IMR-90 (cell line): ENCODE measurements around the gene LRRC57. TPM values are rescaled to one million over a fixed set of nuclear protein-coding genes. Genes with fewer than 3 reads are reported as not detected.

ENCODE experiments used
- ATAC-seq: fragments of 200-7000 bp; cut with Tn5 transposase; 2 replicates; pipeline ENCODE4 v1.9.1; 2020; ENCODE audit warnings: low read depth, mild to moderate bottlenecking, moderate library complexity
- BruUV-seq: library from RNA; stranded (reverse); fragments of 400-500 nt; replicated peaks from 2 replicates; lab custom pipeline; 2021; lab: Mats Ljungman, UMichigan
- CTCF ChIA-PET: fragments of 300-600 bp; formaldehyde crosslinking; extraction: SDS; loops from one replicate; lab custom pipeline; 2021; ENCODE audit warnings: antibody characterized with exemption; lab: Yijun Ruan, JAX
- POLR2A ChIA-PET: fragments of 300-600 bp; sonication (Branson Sonifier 250); formaldehyde crosslinking; loops from one replicate; lab custom pipeline; 2022; ENCODE audit warnings: antibody characterized with exemption; ENCODE audit not compliant: unreplicated experiment; lab: Charles Lee
- DNase-seq: peaks from one replicate; pipeline ENCODE4 v3.0.0; 2013
- H2AFZ ChIP-seq: replicated peaks from 2 replicates; pipeline ENCODE3; 2013; ENCODE audit warnings: low read length, mild to moderate bottlenecking; ENCODE audit not compliant: poor library complexity
- H2AK5ac ChIP-seq: 2 replicates; pipeline ENCODE4 v1.6.1; 2013; ENCODE audit warnings: low read depth, low read length, inconsistent platforms
- H2AK9ac ChIP-seq: replicated peaks from 2 replicates; pipeline ENCODE3; 2013; ENCODE audit warnings: mild to moderate bottlenecking, low read depth, low read length, moderate library complexity; ENCODE audit not compliant: poor library complexity
- H2BK120ac ChIP-seq: 2 replicates; pipeline ENCODE4 v1.6.1; 2013; ENCODE audit warnings: low read depth, low read length, inconsistent platforms
- H2BK15ac ChIP-seq: 3 replicates; pipeline ENCODE4 v1.6.1; 2013; ENCODE audit warnings: low read depth, low read length, inconsistent platforms
- H2BK20ac ChIP-seq: 2 replicates; pipeline ENCODE4 v1.6.1; 2013; ENCODE audit warnings: low read depth, mild to moderate bottlenecking, inconsistent platforms, low read length, moderate library complexity
- H2BK5ac ChIP-seq: 2 replicates; pipeline ENCODE4 v1.6.1; 2013; ENCODE audit warnings: mild to moderate bottlenecking, low read depth, low read length, inconsistent platforms; ENCODE audit not compliant: poor library complexity, severe bottlenecking
- H3K14ac ChIP-seq: replicated peaks from 2 replicates; pipeline ENCODE4 v1.6.1; 2013; ENCODE audit warnings: low read depth, low read length, inconsistent platforms
- H3K18ac ChIP-seq: 2 replicates; pipeline ENCODE4 v1.6.1; 2013; ENCODE audit warnings: low read depth, low read length, control low read depth
- H3K23ac ChIP-seq: 2 replicates; pipeline ENCODE4 v1.6.1; 2013; ENCODE audit warnings: low read depth, low read length, inconsistent platforms
- H3K27ac ChIP-seq: 2 replicates; pipeline ENCODE4 v1.5.1; 2013; ENCODE audit warnings: mild to moderate bottlenecking, control low read depth, low read length; ENCODE audit not compliant: insufficient read depth
- H3K27me3 ChIP-seq: 2 replicates; pipeline ENCODE4 v1.6.1; 2013; ENCODE audit warnings: low read length; ENCODE audit not compliant: control insufficient read depth, insufficient read depth
- H3K36me3 ChIP-seq: 2 replicates; pipeline ENCODE4 v1.6.1; 2013; ENCODE audit warnings: low read length, mixed read lengths; ENCODE audit not compliant: control insufficient read depth, insufficient read depth
- H3K4ac ChIP-seq: 2 replicates; pipeline ENCODE4 v1.6.1; 2013; ENCODE audit warnings: low read depth, low read length, inconsistent platforms
- H3K4me1 ChIP-seq: 2 replicates; pipeline ENCODE4 v1.6.1; 2013; ENCODE audit warnings: low read length, mixed read lengths; ENCODE audit not compliant: control insufficient read depth, insufficient read depth
- H3K4me2 ChIP-seq: 2 replicates; pipeline ENCODE4 v1.6.1; 2013; ENCODE audit warnings: low read depth, mild to moderate bottlenecking, control low read depth, low read length, moderate library complexity
- H3K4me3 ChIP-seq: 2 replicates; pipeline ENCODE4 v1.5.1; 2013; ENCODE audit warnings: low read depth, mild to moderate bottlenecking, control low read depth, low read length, moderate library complexity; ENCODE audit not compliant: insufficient read depth
- H3K56ac ChIP-seq: 2 replicates; pipeline ENCODE4 v1.6.1; 2013; ENCODE audit warnings: low read length, inconsistent platforms; ENCODE audit not compliant: insufficient read depth; ENCODE audit errors: extremely low read depth
- H3K79me1 ChIP-seq, 2 experiments: 2 replicates each; pipeline ENCODE4 v1.6.1; 2013; ENCODE audit warnings: low read length in 2 of 2, inconsistent platforms in 1 of 2, low read depth in 1 of 2
- H3K9ac ChIP-seq: 2 replicates; pipeline ENCODE4 v1.6.1; 2013; ENCODE audit warnings: low read depth, low read length, control low read depth
- H3K9me1 ChIP-seq: 2 replicates; pipeline ENCODE4 v1.6.1; 2013; ENCODE audit warnings: low read length, inconsistent platforms; ENCODE audit not compliant: insufficient read depth
- H3K9me3 ChIP-seq: 2 replicates; pipeline ENCODE4 v1.6.1; 2013; ENCODE audit warnings: low read length; ENCODE audit not compliant: control insufficient read depth, insufficient read depth
- H4K20me1 ChIP-seq: 2 replicates; pipeline ENCODE4 v1.6.1; 2013; ENCODE audit warnings: low read length, inconsistent platforms; ENCODE audit not compliant: insufficient read depth
- H4K5ac ChIP-seq: 2 replicates; pipeline ENCODE4 v1.6.1; 2013; ENCODE audit warnings: mild to moderate bottlenecking, low read depth, low read length, control low read depth
- H4K8ac ChIP-seq, 2 experiments: 2 replicates each; pipeline ENCODE4 v1.6.1; 2013; ENCODE audit warnings: low read depth in 2 of 2, low read length in 2 of 2, control low read depth in 1 of 2, inconsistent platforms in 1 of 2
- H4K91ac ChIP-seq: 2 replicates; pipeline ENCODE4 v1.6.1; 2013; ENCODE audit warnings: low read depth, low read length, inconsistent platforms; ENCODE audit not compliant: insufficient read depth
- CHD1 ChIP-seq: IDR thresholded peaks from 2 replicates; pipeline ENCODE4 v1.6.1; 2012; ENCODE audit warnings: low read depth, low read length, improper control_type of control experiment
- CTCF ChIP-seq: conservative IDR thresholded peaks from 2 replicates; pipeline ENCODE4 v1.5.1; 2012; ENCODE audit warnings: mild to moderate bottlenecking, low read depth, low read length, improper control_type of control experiment
- ELK1 ChIP-seq: fragments of 150-350 bp; IDR thresholded peaks from 2 replicates; pipeline ENCODE4 v1.6.1; 2016; ENCODE audit warnings: low read depth, mild to moderate bottlenecking, low read length, moderate library complexity, borderline replicate concordance
- FOS ChIP-seq: fragments of 150-350 bp; IDR thresholded peaks from 2 replicates; pipeline ENCODE4 v1.6.1; 2016; ENCODE audit warnings: low read depth, low read length
- MAFK ChIP-seq: IDR thresholded peaks from 2 replicates; pipeline ENCODE4 v1.6.1; 2012; ENCODE audit warnings: low read depth, low read length, improper control_type of control experiment
- MAZ ChIP-seq: IDR thresholded peaks from 2 replicates; pipeline ENCODE4 v1.6.1; 2012; ENCODE audit warnings: low read depth, mild to moderate bottlenecking, low read length, improper control_type of control experiment, moderate library complexity, borderline replicate concordance
- MXI1 ChIP-seq: IDR thresholded peaks from 2 replicates; pipeline ENCODE4 v1.6.1; 2012; ENCODE audit warnings: low read depth, mild to moderate bottlenecking, low read length, moderate library complexity, borderline replicate concordance
- NFE2L2 ChIP-seq: fragments of 150-350 bp; IDR thresholded peaks from 2 replicates; pipeline ENCODE4 v1.6.1; 2016; ENCODE audit warnings: low read depth, mild to moderate bottlenecking, low read length
- POLR2A ChIP-seq: IDR thresholded peaks from 2 replicates; pipeline ENCODE4 v1.6.1; 2012; ENCODE audit warnings: mild to moderate bottlenecking, low read depth, low read length
- RAD21 ChIP-seq: IDR thresholded peaks from 2 replicates; pipeline ENCODE4 v1.6.1; 2012; ENCODE audit warnings: low read length, improper control_type of control experiment
- RFX5 ChIP-seq: IDR thresholded peaks from 2 replicates; pipeline ENCODE4 v1.8.0; 2012; ENCODE audit warnings: low read depth, mild to moderate bottlenecking, low read length, moderate library complexity
- SMC3 ChIP-seq: fragments of 150-350 bp; IDR thresholded peaks from 2 replicates; pipeline ENCODE4 v1.6.1; 2016; ENCODE audit warnings: low read depth, mild to moderate bottlenecking, antibody characterized with exemption, low read length, moderate library complexity
- WGBS, 2 experiments: methylation state at CpG; one replicate each; pipeline versions ENCODE4 v1.1.5 to v1.1.7; 2013; ENCODE audit warnings: missing lambda C conversion rate in 2 of 2; ENCODE audit not compliant: insufficient read length in 1 of 2; ENCODE audit errors: extremely low coverage in 2 of 2; 5-methylcytosine and 5-hydroxymethylcytosine counted together
- dilution Hi-C: fragments of 300-500 bp; cut with HindIII; formaldehyde crosslinking; loops from one replicate; pipeline ENCODE4 v1.14.3; 2018; ENCODE audit warnings: low sequenced_read_pairs; ENCODE audit not compliant: unreplicated experiment
- in situ Hi-C: fragments of 300-500 bp; cut with MboI; formaldehyde crosslinking; loops from 3 replicates; pipeline ENCODE4 v1.14.3; 2019; ENCODE audit warnings: low sequenced_read_pairs, inconsistent platforms, mixed read lengths
- intact Hi-C: fragments of 100-400 bp; cut with micrococcal nuclease; formaldehyde crosslinking; loops from 2 replicates; pipeline ENCODE4 v1.10.0; 2022
- polyA plus RNA-seq, 3 experiments: library from polyadenylated mRNA; depleted of rRNA; stranded (reverse); fragments of >200 nt; gene quantifications; 2 replicates each; pipeline ENCODE4 v1.2.3, GENCODE V29; 2012; ENCODE audit warnings: low replicate concordance in 1 of 3
- total RNA-seq: library from RNA; depleted of rRNA; stranded (reverse); fragments of >200 nt; gene quantifications from 2 replicates; pipeline ENCODE4 v1.2.3, GENCODE V29; 2012

The LRRC57 gene
- total and polyA plus RNA-seq, 2 of the 4 experiments (the other 2 are of a cell fraction), result 9.5 to 11.3 TPM

- H2AFZ ChIP-seq, result no peak overlapping the region
- H3K27me3 ChIP-seq, result no peaks in the 10 kb centered on the region
- H3K4me2 ChIP-seq, result peak overlapping the region; percentile 78
- no peak for DNase-seq
- H4K8ac ChIP-seq, result 0 out of 4 replicates have a peak overlapping the region, but pooled peaks of 1 of the 2 experiments have one; percentile 60
- no peak overlapping the region for H2AK5ac ChIP-seq
- WGBS, 2 experiments, result no CpG with 5 or more reads among the region's 4 CpGs
- no peak overlapping the region; the same call in 1 of the 2 replicates for H3K14ac ChIP-seq
- peak overlapping the region; percentile 70 for H2BK5ac ChIP-seq
- 0 out of 2 replicates have a peak overlapping the region, but pooled peaks have one; percentile 3 for H3K9ac ChIP-seq
- peak overlapping the region; percentile 38; the same call in 1 of the 2 replicates for H2BK20ac ChIP-seq
- no peaks in the 10 kb centered on the region for H3K9me3 ChIP-seq
- no TSS peak for BruUV-seq
- in situ Hi-C loops, result no loop called here
- peaks cover 16 to 64% of the 10 kb centered on the region in 2 experiments; a peak in 3 of 4 replicates for H3K79me1 ChIP-seq
- peak overlapping the region; percentile 77 for H3K4ac ChIP-seq
- peak overlapping the region; percentile 53; the same call in 1 of the 2 replicates for H2BK120ac ChIP-seq
- H3K4me3 ChIP-seq, result no peak overlapping the region
- H3K56ac ChIP-seq, result no peak overlapping the region
- H2BK15ac ChIP-seq, result no peak overlapping the region; the same call in 2 of the 3 replicates
- peak overlapping the region; percentile 18 for H3K18ac ChIP-seq
- peaks cover 16% of the 10 kb centered on the region for H3K4me1 ChIP-seq
- peak; percentile 57 for ATAC-seq
- H4K5ac ChIP-seq, result peak overlapping the region; percentile 19
- peaks cover 6% of the 10 kb centered on the region for H3K9me1 ChIP-seq
- intact Hi-C loops, result no loop called here
- peaks cover 9% of the 10 kb centered on the region for H3K36me3 ChIP-seq
- peak overlapping the region; percentile 52; the same call in 1 of the 2 replicates for H3K27ac ChIP-seq
- TF ChIP-seq MAFK (no peak), NFE2L2 (no peak), RFX5 (no peak), CTCF (no peak), MAZ (no peak), SMC3 (no peak), RAD21 (no peak), MXI1 (no peak), CHD1 (no peak), POLR2A (no peak), ELK1 (no peak), FOS (no peak)
- POLR2A ChIA-PET, result interaction anchor here (1.5 to 1.6 kb wide), 2 partner anchors 11 to 19 kb away, joined by 4 read pairs; partner anchors contain the start of gene ZNF106
- peak overlapping the region; percentile 57 for H2AK9ac ChIP-seq
- dilution Hi-C loops, result no loop called here
- peaks cover 7% of the 10 kb centered on the region; the same call in 1 of the 2 replicates for H4K20me1 ChIP-seq
- H3K23ac ChIP-seq, result peak overlapping the region; percentile 59; the same call in 1 of the 2 replicates
- peak overlapping the region; percentile 62; the same call in 1 of the 2 replicates for H4K91ac ChIP-seq
- CTCF ChIA-PET, result interaction anchor here (0.6 kb wide), 1 partner anchor 12 kb away, joined by 3 read pairs; no protein-coding TSS in a partner anchor
Observed at GRCh38 chr15:42510258-42511006, 38.2 kb downstream of the LRRC57 start.
